DMS 273 treated with DMSO at 0.1 percent for 48 hours (cell line): ENCODE measurements around the gene BRDT.

Experiments
- DNase-seq: peaks from one replicate; lab custom pipeline; 2025; lab: John Stamatoyannopoulos, UW

Gene BRDT

GRCh38 chr1:91949356-91949699 lies at the start of gene BRDT:
BRDT (plus strand) TSS chr1:91949401; CDS start chr1:91962755, 13,354 bp downstream.
- DNase-seq: no peak

DNA sequence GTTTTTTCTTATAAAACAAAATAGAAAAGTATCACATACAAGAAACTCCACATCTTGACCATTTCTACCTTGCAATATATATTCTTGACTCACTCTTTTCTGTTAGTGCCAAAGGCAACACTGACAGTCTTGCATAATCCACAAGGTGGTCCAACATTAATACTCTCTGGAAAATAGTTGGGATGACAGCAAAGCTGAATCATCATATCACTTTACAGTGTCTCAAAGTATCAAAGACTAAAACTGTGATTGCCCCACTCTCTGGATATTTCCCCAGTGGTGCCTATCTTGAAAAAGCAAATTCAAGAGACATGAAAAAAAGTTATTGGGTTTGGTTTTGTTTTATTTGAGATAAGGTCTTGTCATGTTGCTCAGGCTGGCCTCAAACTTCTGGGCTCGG lies 48.6 kb upstream of the BRDT start:
- DNase-seq: no peak

DNA sequence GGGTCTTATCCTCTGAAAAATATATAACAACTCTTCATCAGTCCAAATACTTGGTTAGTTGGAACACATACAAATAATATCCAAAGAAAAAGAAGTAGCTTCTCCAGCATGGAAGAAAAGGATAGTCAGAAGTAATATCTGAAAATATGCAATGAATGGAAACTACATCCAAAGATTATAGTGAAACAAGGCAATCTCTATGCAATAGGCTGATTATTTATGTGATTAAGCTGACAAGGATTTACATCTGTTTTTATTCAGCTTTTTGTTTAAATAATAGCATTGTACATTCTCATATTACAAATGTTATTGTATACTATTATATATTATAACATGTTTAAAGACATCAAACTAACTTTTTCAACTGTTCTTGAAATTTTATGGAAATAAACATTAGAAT lies 48.0 kb upstream of the BRDT start:
- no peak for DNase-seq

- DNase-seq: no peak
Measured at GRCh38 chr1:91912266-91912665, 36.9 kb upstream of the BRDT start.

- DNase-seq: no peak
Measured at GRCh38 chr1:91913018-91913417, 36.2 kb upstream of the BRDT start.

- no peak for DNase-seq
Measured at GRCh38 chr1:91916046-91916445, 33.2 kb upstream of the BRDT start.

DNA sequence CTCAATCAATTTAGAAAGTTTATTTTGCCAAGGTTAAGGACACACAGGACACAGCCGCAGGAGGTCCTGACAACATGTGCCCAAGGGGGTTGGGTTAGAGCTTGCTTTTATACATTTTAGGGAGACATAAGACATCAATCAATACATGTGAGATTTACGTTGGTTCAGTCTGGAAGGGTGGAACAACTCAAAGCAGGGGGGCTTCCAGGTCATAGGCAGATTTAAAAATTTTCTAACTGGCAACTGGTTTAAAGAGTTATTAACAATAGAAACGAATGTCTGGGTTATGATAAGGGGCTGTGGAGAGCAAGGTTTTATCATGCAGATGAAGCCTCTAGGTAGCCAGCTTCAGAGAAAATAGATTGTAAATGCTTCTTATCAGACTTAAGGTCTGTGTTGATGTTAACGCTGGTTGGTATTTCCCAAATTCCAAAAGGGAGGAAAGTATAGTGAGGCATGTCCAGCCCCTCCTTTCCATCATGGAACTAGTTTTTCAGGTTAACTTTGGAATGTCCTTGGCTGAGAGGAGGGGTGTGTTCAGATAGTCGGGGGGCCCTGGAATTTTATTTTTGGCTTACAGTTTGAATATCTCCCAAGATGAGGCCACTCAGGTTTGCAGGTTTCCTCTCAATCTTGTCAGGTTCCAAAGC lies 32.3 kb upstream of the BRDT start:
- no peak for DNase-seq

DNA sequence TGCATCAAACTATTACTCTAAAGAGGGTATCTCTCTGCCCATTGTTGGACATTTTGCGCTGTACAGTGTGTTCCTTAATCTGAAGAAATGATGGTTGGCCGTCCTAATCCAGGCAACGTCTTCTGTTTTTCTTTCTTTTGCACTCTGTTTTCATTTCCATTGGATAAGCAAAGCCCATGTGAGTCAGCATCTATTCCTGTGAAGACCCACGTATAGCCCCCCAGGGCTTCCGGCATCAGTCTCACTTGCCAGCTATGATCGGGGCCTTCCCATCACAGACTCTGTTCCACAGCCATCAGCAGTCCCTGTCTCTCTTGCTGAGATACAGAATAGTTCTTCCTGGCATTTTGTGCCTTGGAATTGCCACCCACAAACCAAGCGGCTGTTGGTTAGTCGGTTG lies 29.2 kb upstream of the BRDT start:
- no peak for DNase-seq

DNA sequence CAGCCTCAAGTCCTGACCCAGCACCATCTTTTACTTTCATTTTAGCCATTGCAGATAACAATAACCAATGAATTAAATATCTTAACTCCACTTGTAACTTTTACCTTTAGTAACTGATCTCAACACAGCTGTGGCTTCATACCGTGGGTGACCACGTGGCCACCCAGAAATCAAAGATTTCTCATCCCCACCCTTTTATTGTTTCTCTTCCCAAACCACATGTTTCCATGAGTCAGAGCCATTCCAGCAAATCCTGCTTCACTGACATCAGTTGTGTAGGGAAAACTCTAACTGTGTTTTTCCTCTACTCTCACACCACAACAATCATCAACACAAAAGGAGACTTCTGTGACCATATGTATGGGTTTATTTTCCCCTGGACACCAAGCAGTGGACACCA lies 25.1 kb upstream of the BRDT start:
- DNase-seq: no peak

DNA sequence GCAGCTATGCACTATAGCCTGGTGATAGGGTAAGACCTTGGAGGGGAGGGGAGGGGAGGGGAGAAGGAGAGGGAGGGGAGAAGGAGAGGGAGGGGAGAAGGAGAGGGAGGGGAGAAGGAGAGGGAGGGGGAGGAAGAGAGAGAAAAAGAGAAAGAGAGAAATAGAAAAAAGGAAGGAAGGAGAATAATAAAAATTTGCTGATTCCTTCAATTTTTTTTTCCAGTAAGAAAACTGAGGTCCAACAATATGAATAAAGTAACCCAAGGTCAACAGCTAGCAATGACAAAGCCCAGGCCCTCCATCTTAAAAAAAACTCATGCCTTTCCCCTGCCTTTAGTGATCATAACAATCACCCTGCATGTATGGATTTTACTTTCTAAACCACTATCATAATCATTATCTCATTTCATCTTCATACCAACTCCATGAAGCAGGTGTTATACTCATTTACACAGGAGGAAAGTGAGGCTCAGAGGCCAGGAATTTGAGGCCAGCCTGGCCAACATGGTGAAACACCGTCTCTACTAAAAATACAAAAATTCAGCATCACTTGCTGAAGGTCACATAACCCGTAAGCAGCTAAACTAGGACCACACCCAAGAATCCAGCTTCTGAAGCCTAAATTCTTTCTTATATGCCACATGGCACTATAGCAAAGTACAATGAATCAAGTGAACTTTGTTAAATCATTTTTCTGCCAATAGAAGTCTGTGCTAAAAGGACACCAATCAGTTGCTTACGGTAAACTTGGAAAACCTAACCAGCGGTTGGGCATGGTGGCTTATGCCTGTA lies 23.4 kb upstream of the BRDT start:
- no peak for DNase-seq

- no peak for DNase-seq
Measured at GRCh38 chr1:91928026-91928425, 21.2 kb upstream of the BRDT start.

- DNase-seq: no peak
Measured at GRCh38 chr1:91929250-91929649, 20.0 kb upstream of the BRDT start.

- no peak for DNase-seq
Measured at GRCh38 chr1:91937613-91938012, 11.6 kb upstream of the BRDT start.

- no peak for DNase-seq
Measured at GRCh38 chr1:91940496-91940895, 8.7 kb upstream of the BRDT start.

DNA sequence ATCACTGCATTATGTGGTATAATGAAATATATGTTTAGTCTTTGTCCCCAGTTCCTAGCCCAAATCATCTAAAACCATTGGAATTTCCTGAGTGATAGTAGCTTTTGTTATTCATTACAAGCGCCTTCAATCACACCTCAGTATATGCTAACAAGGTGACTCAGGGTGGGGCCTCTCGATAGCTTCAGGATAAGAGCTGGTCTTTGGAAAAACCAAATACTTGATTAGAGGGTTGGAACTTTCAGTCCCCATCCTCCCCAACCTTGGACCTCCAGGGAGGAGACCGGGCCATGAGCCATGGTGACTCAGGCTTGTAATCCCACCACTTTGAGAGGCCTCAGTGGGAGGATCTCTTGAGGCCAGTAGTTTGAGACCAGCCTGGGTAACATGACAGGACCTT lies 5.1 kb upstream of the BRDT start:
- no peak for DNase-seq

GRCh38 chr1:91948097-91948496 lies 1.1 kb upstream of the BRDT start:
- no peak for DNase-seq

GRCh38 chr1:91948501-91949355 lies 473 bp upstream of the BRDT start:
- no peak for DNase-seq

GRCh38 chr1:91952187-91952586 lies 3.0 kb downstream of the BRDT start:
- DNase-seq: no peak

DNA sequence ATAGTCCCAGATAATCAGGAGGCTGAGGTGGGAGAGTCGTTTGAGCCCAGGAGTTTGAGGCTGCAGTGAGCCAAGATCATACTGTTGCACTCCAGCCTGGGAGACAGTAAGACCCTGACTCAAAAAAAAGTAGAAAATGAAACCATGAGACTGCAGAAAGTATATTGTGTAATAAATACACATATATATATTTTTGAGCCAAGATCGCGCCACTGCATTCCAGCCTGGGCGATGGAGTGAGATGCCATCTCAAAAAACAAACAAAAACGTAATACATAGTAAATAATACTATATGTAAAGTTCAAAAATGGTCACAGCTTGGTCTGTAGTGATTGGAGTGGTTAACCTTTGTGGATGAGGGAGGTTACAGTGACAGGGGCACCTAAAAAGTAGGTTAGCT lies 9.7 kb downstream of the BRDT start:
- no peak for DNase-seq

- DNase-seq: no peak
Measured at GRCh38 chr1:91968334-91968733, 19.1 kb downstream of the BRDT start.

DNA sequence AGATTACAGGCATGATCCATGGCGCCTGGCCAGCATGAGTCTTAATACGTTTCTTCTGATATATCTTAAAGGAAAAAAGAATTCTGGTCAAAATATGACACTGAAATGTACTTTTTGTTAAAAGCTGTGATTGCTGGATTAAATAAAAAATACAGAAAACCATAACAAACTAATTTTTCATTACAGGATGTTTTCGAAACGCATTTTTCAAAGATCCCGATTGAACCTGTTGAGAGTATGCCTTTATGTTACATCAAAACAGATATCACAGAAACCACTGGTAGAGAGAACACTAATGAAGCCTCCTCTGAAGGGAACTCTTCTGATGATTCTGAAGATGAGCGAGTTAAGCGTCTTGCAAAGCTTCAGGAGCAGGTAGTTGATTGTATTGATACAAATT lies 30.2 kb downstream of the BRDT start:
- no peak for DNase-seq

GRCh38 chr1:91980663-91981062 lies 31.5 kb downstream of the BRDT start:
- DNase-seq: no peak

DNA sequence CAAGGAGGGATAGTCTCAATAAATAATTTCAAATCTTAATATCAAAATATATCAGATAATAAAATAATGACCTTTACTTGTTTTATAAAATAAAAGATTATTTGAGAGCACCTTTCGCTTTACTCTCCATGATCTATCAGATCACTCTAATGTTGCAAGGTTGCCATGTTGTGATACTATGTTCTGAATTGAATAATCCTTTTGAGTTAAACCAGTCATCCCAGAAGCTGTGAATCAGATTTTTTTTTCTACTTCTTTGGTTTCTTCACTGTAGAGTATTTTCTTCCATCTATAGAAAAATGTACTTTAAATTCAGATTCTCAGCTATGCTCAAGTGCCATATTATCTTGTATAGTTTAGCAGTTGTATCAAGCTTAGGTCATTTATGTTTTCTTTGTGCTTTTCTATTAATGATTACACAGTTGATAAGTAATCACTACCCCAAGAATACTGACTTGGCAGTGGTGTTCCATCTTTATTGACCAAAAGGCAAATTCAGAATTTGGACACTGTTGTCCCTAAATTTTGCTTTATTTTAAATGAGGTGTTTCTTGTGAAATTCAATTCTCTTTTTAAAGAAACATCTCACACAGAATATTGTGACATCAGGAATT lies 32.9 kb downstream of the BRDT start:
- DNase-seq: no peak
